Calu3 (cell line): Measurements from ENCODE around the gene MRPL16. TPM values are rescaled to one million over a fixed set of nuclear protein-coding genes. Genes with fewer than 3 reads are reported as not detected.

Source experiments
- BruUV-seq: library from RNA; stranded (reverse); fragments of 400-500 nt; replicated peaks from 2 replicates; lab custom pipeline; 2021; lab: Mats Ljungman, UMichigan
- CTCF ChIA-PET: fragments of 300-600 bp; sonication (Branson Sonifier 250); formaldehyde crosslinking; loops from one replicate; lab custom pipeline; 2022; ENCODE audit warnings: antibody characterized with exemption; lab: Charles Lee
- DNase-seq: peaks from one replicate; pipeline ENCODE4 v3.0.0; 2022
- H3K27ac Mint-ChIP-seq: one replicate; pipeline ENCODE4 v1.8.0; 2022; ENCODE audit warnings: mixed read lengths; ENCODE audit not compliant: unreplicated experiment
- H3K27me3 Mint-ChIP-seq: one replicate; pipeline ENCODE4 v1.8.0; 2022; ENCODE audit warnings: mixed read lengths; ENCODE audit not compliant: unreplicated experiment
- H3K36me3 Mint-ChIP-seq: one replicate; pipeline ENCODE4 v1.8.0; 2022; ENCODE audit warnings: mild to moderate bottlenecking, moderate library complexity, mixed read lengths; ENCODE audit not compliant: insufficient read depth, unreplicated experiment
- H3K4me1 Mint-ChIP-seq: one replicate; pipeline ENCODE4 v1.8.0; 2022; ENCODE audit warnings: mild to moderate bottlenecking, low read depth, mixed read lengths; ENCODE audit not compliant: unreplicated experiment
- H3K4me3 Mint-ChIP-seq: one replicate; pipeline ENCODE4 v1.8.0; 2022; ENCODE audit warnings: mild to moderate bottlenecking, low read depth, moderate library complexity, mixed read lengths; ENCODE audit not compliant: unreplicated experiment
- H3K9me3 Mint-ChIP-seq: one replicate; pipeline ENCODE4 v1.8.0; 2022; ENCODE audit warnings: low read depth, mixed read lengths; ENCODE audit not compliant: unreplicated experiment
- intact Hi-C: fragments of 100-400 bp; cut with micrococcal nuclease; formaldehyde crosslinking; loops from one replicate; pipeline ENCODE4 v1.10.0; 2022; ENCODE audit not compliant: unreplicated experiment
- total RNA-seq: library from RNA; stranded (reverse); gene quantifications from 2 replicates; pipeline ENCODE4 v1.2.3, GENCODE V29; 2022
- TF ChIP-seq, protein P1 (sequence below): fragments of 200-600 bp; IDR thresholded peaks from one replicate; pipeline ENCODE4 v1.8.0; 2022; ENCODE audit warnings: antibody characterized with exemption; ENCODE audit not compliant: unreplicated experiment

Gene MRPL16
- total RNA-seq, 1 experiment from 2014 or later: 49.8 TPM

DNA sequence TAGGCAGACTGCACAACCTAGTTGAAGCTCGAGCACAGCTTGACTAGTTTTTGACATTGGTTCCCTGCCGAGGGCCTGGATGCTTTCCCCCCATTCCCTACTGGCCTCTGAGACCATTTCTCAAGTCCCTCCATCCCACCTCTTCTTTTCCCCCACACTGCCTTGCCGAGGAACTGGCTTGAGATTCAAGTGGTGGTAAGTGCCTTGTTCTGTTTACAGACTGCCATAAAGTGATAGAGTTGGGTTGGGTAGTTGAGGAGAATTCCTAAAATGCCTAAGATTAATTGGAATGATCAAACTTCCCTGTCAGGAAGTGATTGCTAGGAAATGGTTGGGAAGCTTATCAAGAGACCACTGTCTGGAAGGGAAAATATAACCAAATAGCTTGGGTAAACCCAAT, 16.2 kb downstream of the MRPL16 start:
- no peaks in the 10 kb centered on the region for H3K9me3 Mint-ChIP-seq
- peaks cover 39% of the 10 kb centered on the region for H3K36me3 Mint-ChIP-seq
- intact Hi-C loops: no loop called here
- BruUV-seq: no TSS peak
- TF ChIP-seq, protein P1, sequence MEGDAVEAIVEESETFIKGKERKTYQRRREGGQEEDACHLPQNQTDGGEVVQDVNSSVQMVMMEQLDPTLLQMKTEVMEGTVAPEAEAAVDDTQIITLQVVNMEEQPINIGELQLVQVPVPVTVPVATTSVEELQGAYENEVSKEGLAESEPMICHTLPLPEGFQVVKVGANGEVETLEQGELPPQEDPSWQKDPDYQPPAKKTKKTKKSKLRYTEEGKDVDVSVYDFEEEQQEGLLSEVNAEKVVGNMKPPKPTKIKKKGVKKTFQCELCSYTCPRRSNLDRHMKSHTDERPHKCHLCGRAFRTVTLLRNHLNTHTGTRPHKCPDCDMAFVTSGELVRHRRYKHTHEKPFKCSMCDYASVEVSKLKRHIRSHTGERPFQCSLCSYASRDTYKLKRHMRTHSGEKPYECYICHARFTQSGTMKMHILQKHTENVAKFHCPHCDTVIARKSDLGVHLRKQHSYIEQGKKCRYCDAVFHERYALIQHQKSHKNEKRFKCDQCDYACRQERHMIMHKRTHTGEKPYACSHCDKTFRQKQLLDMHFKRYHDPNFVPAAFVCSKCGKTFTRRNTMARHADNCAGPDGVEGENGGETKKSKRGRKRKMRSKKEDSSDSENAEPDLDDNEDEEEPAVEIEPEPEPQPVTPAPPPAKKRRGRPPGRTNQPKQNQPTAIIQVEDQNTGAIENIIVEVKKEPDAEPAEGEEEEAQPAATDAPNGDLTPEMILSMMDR: no peak
- H3K27me3 Mint-ChIP-seq: no peaks in the 10 kb centered on the region
- no peak for DNase-seq
- H3K27ac Mint-ChIP-seq: no peak overlapping the region
- CTCF ChIA-PET: interaction anchor here (1.0 kb wide), 1 partner anchor 38 kb away, joined by 3 read pairs; no protein-coding TSS in a partner anchor
- no peaks in the 10 kb centered on the region for H3K4me1 Mint-ChIP-seq
- no peak overlapping the region for H3K4me3 Mint-ChIP-seq

DNA sequence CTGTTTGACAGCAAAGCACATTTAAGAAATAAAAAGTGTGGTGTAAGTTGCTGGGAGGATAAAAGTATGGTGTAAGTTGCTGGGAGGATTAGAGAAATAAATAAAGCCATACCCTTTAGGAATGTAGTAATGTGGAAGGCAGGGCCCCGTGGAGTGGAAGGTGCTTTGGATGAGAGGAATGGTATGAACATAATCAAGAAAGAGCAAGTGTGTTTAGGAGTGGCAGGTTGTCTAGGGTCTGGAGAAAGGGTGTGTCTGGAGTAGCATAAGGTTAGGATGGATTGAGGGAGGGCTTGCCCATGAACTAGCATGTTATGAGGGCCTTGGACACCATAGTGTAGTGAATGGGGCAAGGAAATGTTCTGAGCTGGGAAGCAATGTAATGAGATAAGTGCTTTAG, 18.1 kb downstream of the MRPL16 start:
- intact Hi-C loops: no loop called here
- Mint-ChIP-seq H3K27ac (no peak overlapping the region), H3K4me1 (peaks cover 9% of the 10 kb centered on the region), H3K36me3 (peaks cover 39% of the 10 kb centered on the region), H3K27me3 (no peaks in the 10 kb centered on the region), H3K9me3 (no peaks in the 10 kb centered on the region), H3K4me3 (no peak overlapping the region)
- TF ChIP-seq, protein P1: no peak
- no peak for DNase-seq
- CTCF ChIA-PET: no interaction called here
- no TSS peak for BruUV-seq

DNA sequence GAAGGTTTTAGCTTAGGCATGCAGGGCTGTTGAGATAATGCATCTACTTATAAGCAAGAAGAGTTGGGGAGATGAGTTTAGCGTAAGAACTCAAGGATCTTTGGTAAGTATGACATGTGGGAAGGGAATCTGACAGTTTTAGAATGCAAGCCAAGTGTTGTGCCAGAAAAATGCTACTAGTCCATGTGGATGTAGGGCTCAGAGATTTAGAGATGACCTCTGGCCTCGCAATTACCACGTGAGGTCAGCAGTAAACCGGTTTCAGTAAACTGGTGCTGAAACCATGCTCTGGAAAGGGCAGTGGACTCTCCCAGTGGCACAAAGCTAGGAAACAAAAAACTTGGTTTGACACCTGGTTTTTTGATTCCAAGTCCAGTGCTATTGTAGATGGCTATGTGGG, 18.9 kb downstream of the MRPL16 start:
- H3K4me3 Mint-ChIP-seq: no peak overlapping the region
- CTCF ChIA-PET: no interaction called here

DNA sequence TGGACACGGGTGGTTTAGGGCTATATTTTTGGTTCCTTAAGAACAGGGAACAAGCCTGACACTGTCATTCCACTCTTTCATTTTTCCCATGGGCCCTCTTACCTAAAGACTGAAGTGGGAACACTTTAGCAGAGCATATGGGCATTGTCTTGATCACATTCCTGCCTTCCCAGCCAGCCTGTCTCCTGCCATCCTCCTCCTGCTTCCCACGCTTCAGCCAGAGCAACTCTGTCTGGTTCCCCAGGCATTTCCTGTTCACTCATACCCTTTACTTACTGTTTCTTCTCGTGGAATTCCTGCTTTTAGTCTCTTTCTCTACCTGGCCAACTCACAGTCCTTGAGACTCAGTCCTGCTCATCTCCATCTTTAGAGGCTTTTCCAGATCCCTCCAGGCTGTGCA, 22.8 kb downstream of the MRPL16 start:
- H3K4me3 Mint-ChIP-seq: peak overlapping the region; percentile 13
- CTCF ChIA-PET: interaction anchor here (1.1 to 2.6 kb wide), 2 partner anchors 33 to 34 kb away, joined by 5 to 12 read pairs; partner anchors contain the start of gene STX3
- no TSS peak for BruUV-seq
- peaks cover 36% of the 10 kb centered on the region for H3K36me3 Mint-ChIP-seq
- H3K27ac Mint-ChIP-seq: peak overlapping the region; percentile 78
- intact Hi-C loops: loop anchor here (5.0 to 10.0 kb wide), 2 partner anchors 36 to 243 kb away; no protein-coding TSS in a partner anchor
- TF ChIP-seq, protein P1: no peak
- DNase-seq: no peak
- no peaks in the 10 kb centered on the region for H3K27me3 Mint-ChIP-seq
- peaks cover 45% of the 10 kb centered on the region for H3K4me1 Mint-ChIP-seq
- peaks cover 4% of the 10 kb centered on the region for H3K9me3 Mint-ChIP-seq

More for the DNA sequence above, 18.9 kb downstream of the MRPL16 start:
- TF ChIP-seq, protein P1: no peak
- no TSS peak for BruUV-seq
- no peak overlapping the region for H3K27ac Mint-ChIP-seq
- no peaks in the 10 kb centered on the region for H3K9me3 Mint-ChIP-seq
- intact Hi-C loops: no loop called here
- peaks cover 47% of the 10 kb centered on the region for H3K36me3 Mint-ChIP-seq
- no peaks in the 10 kb centered on the region for H3K27me3 Mint-ChIP-seq
- H3K4me1 Mint-ChIP-seq: peaks cover 18% of the 10 kb centered on the region
- no peak for DNase-seq
